Mononuclear cell (primary cell): ENCODE measurements around the gene PRKACG. TPM values are rescaled to one million over a fixed set of nuclear protein-coding genes. Genes with fewer than 3 reads are reported as not detected.
"Not testable (repeated sequence)": the region's sequence is repeated elsewhere in the genome, so short reads cannot be mapped to it uniquely, and the experiment has no call there.

Experiments used
- H3K27me3 ChIP-seq: 2 replicates; pipeline ENCODE4 v1.6.0; 2011; ENCODE audit warnings: low read length, control low read depth; ENCODE audit not compliant: insufficient read depth
- H3K4me1 ChIP-seq: 2 replicates; pipeline ENCODE4 v1.5.1; 2011; ENCODE audit warnings: mild to moderate bottlenecking, low read length, control low read depth; ENCODE audit not compliant: insufficient read depth
- H3K4me3 ChIP-seq: 2 replicates; pipeline ENCODE4 v1.5.1; 2011; ENCODE audit warnings: mild to moderate bottlenecking, low read length, moderate library complexity
- H3K9me3 ChIP-seq: 2 replicates; pipeline ENCODE4 v1.5.1; 2011; ENCODE audit warnings: low read depth, mild to moderate bottlenecking, control low read depth, low read length
- total RNA-seq: library from RNA; depleted of rRNA; stranded (reverse); fragments of >200 nt; gene quantifications from one replicate; pipeline ENCODE4 v1.2.3, GENCODE V29; 2012

Gene PRKACG
- total RNA-seq, 1 donor, result not detected

- Histone ChIP-seq H3K4me3 (no peak overlapping the region), H3K27me3 (no peaks in the 10 kb centered on the region), H3K9me3 (no peaks in the 10 kb centered on the region), H3K4me1 (peaks cover 11% of the 10 kb centered on the region)
These were observed 4.2 kb downstream of the PRKACG start for GRCh38 chr9:69009708-69010107.

- no peaks in the 10 kb centered on the region for H3K27me3 ChIP-seq
- H3K4me3 ChIP-seq, result no peak overlapping the region
- H3K4me1 ChIP-seq, result no peaks in the 10 kb centered on the region
- no peaks in the 10 kb centered on the region for H3K9me3 ChIP-seq
These were observed 9.1 kb downstream of the PRKACG start for GRCh38 chr9:69004836-69005235.

- Histone ChIP-seq H3K4me3 (no peak overlapping the region), H3K4me1 (peaks cover 8% of the 10 kb centered on the region), H3K27me3 (no peaks in the 10 kb centered on the region), H3K9me3 (no peaks in the 10 kb centered on the region)
These were observed 10.9 kb downstream of the PRKACG start for GRCh38 chr9:69003051-69003450.

GRCh38 chr9:69001921-69002320 lies 12.0 kb downstream of the PRKACG start:
- Histone ChIP-seq H3K9me3 (no peaks in the 10 kb centered on the region), H3K4me1 (peaks cover 16% of the 10 kb centered on the region), H3K27me3 (no peaks in the 10 kb centered on the region), H3K4me3 (no peak overlapping the region)

DNA sequence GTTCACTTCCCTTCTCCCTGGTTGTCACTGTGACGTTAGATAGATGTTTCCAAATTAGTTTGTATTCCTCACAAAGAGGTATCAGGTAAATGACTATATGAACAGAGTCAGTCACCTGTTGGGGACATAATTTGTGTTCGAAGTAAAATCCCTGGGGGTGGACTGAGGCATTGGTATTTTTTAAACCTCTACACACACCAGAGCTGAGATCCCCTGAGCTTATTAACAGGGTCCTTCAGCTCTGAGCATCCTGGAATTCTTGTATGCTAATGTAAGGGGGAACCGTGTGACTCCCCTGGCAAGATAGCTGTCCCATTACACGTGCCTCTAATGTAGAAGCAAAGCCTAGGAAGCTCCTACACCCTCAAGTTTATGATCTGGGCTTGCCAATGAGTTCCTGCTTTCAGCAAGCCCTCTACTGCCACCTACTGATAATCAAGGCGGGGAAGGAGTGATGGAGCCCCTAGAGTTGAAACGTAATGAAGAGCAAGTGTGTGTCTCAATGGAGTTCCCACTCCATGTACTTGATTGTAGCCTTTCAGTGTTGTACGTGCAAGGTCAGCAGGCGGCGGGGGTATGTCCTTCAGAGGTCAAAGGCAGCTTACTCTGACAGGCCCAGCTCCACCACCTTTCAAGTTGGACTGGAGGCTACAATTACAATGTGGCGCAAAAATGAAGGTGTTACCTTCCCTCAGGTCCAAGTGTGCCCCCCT lies 14.4 kb downstream of the PRKACG start:
- no peaks in the 10 kb centered on the region for H3K27me3 ChIP-seq
- no peaks in the 10 kb centered on the region for H3K9me3 ChIP-seq
- peaks cover 26% of the 10 kb centered on the region for H3K4me1 ChIP-seq
- H3K4me3 ChIP-seq, result no peak overlapping the region

DNA sequence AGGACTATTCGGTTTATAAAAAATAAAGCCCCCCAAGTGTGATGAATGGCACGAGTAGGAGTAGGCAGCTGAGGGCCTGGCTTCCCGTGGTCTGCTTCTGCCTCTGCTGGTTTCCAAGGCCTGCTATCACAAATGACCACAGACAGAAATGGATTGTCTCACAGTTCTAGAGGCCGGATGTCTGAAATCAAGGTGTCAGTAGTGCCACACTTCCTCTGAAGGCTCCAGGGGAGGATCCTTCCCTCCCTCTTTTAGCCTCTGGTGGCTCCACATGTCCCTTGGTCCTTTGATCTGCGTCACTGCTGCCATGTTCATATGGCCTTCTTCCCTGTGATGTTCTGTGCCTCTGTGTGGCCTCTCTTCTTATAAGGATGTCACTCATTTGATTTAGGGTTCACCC lies 15.1 kb downstream of the PRKACG start:
- Histone ChIP-seq H3K9me3 (no peaks in the 10 kb centered on the region), H3K27me3 (no peaks in the 10 kb centered on the region), H3K4me1 (peaks cover 26% of the 10 kb centered on the region), H3K4me3 (no peak overlapping the region)

DNA sequence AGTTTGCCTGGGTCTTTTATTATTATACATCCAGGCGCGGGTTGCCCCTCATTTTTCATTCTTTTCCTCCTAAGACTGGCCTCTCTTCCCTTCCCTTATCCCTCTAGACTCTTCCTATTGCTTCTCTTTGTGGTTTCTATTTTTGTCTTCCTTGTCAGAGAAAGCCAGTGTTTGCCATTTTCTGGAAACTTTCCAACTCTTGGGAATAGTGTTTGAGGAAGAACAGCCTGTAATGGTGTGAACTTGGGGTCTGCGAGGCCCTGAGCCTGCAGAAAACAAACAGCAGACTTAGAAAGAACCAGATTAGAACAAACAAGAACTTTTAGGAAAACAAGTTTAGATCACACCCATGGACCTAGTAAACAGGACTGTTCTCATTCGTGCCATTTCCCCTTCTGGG lies 15.5 kb downstream of the PRKACG start:
- no peak overlapping the region for H3K4me3 ChIP-seq
- H3K27me3 ChIP-seq, result no peaks in the 10 kb centered on the region

GRCh38 chr9:68997666-68998065 lies 16.2 kb downstream of the PRKACG start:
- Histone ChIP-seq H3K4me1 (peaks cover 26% of the 10 kb centered on the region), H3K9me3 (no peaks in the 10 kb centered on the region), H3K4me3 (no peak overlapping the region), H3K27me3 (no peaks in the 10 kb centered on the region)

More for the DNA sequence above, 15.5 kb downstream of the PRKACG start:
- H3K4me1 ChIP-seq, result peaks cover 26% of the 10 kb centered on the region
- no peaks in the 10 kb centered on the region for H3K9me3 ChIP-seq

DNA sequence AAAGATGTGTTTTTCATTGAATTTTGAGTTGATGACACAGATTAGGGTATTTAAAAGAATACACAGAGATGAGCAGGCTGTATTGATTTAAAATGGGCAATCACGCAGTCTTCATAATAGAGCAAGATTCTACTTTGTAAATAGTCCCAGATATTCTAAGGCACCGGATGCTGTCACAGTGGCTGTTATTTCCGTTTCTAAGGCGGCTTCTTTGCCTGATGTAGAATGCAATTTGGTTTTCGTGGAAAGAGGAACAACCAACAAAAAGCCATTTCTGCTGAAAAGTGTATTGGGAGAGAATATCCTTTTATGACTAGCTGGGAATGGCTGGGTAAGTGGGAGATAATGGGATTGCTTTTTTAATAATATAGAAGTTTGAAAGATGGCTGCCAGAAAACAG lies 17.5 kb downstream of the PRKACG start:
- H3K4me1 ChIP-seq, result peaks cover 26% of the 10 kb centered on the region
- H3K27me3 ChIP-seq, result no peaks in the 10 kb centered on the region
- H3K4me3 ChIP-seq, result no peak overlapping the region
- no peaks in the 10 kb centered on the region for H3K9me3 ChIP-seq

GRCh38 chr9:68995776-68996175 lies 18.1 kb downstream of the PRKACG start:
- Histone ChIP-seq H3K27me3 (no peaks in the 10 kb centered on the region), H3K4me1 (peaks cover 26% of the 10 kb centered on the region), H3K9me3 (no peaks in the 10 kb centered on the region), H3K4me3 (no peak overlapping the region)

- Histone ChIP-seq H3K27me3 (no peaks in the 10 kb centered on the region), H3K4me3 (no peak overlapping the region), H3K9me3 (no peaks in the 10 kb centered on the region), H3K4me1 (peaks cover 10% of the 10 kb centered on the region)
These were observed 22.5 kb downstream of the PRKACG start for GRCh38 chr9:68991457-68991856.

GRCh38 chr9:68986949-68987348 lies 27.0 kb downstream of the PRKACG start:
- not testable (repeated sequence) for H3K4me3 ChIP-seq, H3K4me1 ChIP-seq, H3K27me3 ChIP-seq, H3K9me3 ChIP-seq

DNA sequence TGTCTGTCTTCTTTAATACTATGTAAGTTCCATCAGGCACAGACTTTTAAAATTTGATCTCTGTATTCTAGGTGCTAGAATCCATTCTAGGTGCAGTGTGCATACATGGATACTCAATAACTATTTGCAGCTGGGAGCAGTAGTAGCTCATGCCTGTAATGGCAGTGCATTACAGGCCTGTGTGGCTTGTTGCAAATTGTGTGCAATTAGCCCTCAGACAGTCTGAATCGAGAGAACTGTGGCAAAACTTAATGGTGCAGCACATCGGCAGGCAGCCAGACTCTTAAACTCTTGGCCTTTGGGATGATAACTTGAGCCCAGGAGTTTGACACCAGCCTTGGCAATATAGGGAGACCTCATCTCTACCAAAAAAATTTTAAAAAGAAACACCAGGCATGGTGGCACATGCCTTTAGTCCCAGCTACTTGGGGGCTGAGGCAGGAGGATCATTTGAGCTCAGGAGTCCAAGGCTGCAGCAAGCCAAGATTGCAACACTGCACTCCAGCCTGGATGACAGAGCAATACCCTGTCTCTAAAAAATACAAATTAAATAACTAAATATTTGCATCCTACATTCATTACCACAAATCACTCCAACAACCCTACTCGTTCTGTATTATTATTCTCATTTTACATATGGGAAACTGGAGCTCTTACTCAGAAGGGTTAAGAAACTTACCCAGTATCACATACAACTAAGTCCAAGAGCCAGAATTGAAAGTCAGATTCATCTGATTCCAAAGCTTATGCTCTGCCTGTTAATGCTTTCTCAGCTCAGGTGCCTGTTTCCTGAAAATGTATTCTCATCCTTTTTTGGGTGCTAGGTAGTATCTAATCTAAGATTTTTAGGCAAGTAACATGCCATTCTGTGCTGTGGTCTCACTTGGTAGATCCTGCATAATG lies 30.1 kb downstream of the PRKACG start:
- no peak overlapping the region for H3K4me3 ChIP-seq
- H3K9me3 ChIP-seq, result no peaks in the 10 kb centered on the region
- no peaks in the 10 kb centered on the region for H3K27me3 ChIP-seq
- H3K4me1 ChIP-seq, result peaks cover 35% of the 10 kb centered on the region

DNA sequence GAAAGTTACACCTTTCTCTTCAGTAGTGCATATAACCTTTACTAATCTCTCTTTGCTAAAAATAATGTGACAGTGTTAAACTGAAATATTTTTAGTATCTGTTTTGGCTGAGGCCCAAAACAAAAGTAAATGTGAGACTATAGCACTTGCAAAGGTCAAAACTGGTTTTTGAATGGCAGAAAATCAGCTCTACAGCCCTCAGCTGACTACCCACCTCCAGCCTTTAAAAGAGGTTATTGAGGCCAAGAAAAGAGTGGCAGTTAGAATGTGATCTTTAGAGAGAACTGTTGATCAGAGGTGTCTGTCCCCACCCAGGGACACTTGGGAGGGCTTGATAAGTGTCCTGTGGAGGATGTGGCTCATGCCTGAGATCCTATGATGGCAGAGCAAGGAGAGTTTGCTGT lies 30.9 kb downstream of the PRKACG start:
- H3K4me3 ChIP-seq, result no peak overlapping the region
- H3K27me3 ChIP-seq, result no peaks in the 10 kb centered on the region
- H3K4me1 ChIP-seq, result peaks cover 41% of the 10 kb centered on the region
- H3K9me3 ChIP-seq, result no peaks in the 10 kb centered on the region

- no peaks in the 10 kb centered on the region for H3K9me3 ChIP-seq
- peaks cover 46% of the 10 kb centered on the region for H3K4me1 ChIP-seq
- H3K27me3 ChIP-seq, result no peaks in the 10 kb centered on the region
- H3K4me3 ChIP-seq, result no peak overlapping the region
These were observed 32.1 kb downstream of the PRKACG start for GRCh38 chr9:68981789-68982188.
